Kidney epithelial cell (primary cell): ENCODE measurements around the gene SNX32. TPM values are rescaled to one million over a fixed set of nuclear protein-coding genes. Genes with fewer than 3 reads are reported as not detected.
A peak's percentile ranks its signal among the peaks of the same experiment; 100 is the strongest.

ENCODE experiments used
- DNase-seq: peaks from one replicate; pipeline ENCODE4 v3.0.0-alpha.2; 2010; ENCODE audit warnings: low read depth
- H3K27me3 ChIP-seq: 2 replicates; pipeline ENCODE4 v1.6.0; 2011; ENCODE audit warnings: low read length; ENCODE audit not compliant: control insufficient read depth, insufficient read depth
- H3K36me3 ChIP-seq: 2 replicates; pipeline ENCODE4 v1.5.1; 2011; ENCODE audit warnings: low read length; ENCODE audit not compliant: control insufficient read depth, insufficient read depth
- H3K4me3 ChIP-seq: 2 replicates; pipeline ENCODE4 v1.5.1; 2011; ENCODE audit warnings: low read depth, mild to moderate bottlenecking, control low read depth, low read length
- CTCF ChIP-seq: IDR thresholded peaks from 2 replicates; pipeline ENCODE4 v1.5.1; 2011; ENCODE audit warnings: mild to moderate bottlenecking, moderate library complexity, low read length, control low read depth, inconsistent platforms; ENCODE audit not compliant: insufficient read depth, poor library complexity, severe bottlenecking
- total RNA-seq: library from RNA; depleted of rRNA; stranded (reverse); fragments of >200 nt; gene quantifications from 2 replicates; pipeline ENCODE4 v1.2.3, GENCODE V29; 2015

The SNX32 gene
- 1.4 and 1.9 TPM in 2 replicates for total RNA-seq

- DNase-seq = peak; percentile 48
- TF ChIP-seq CTCF = no peak
- Histone ChIP-seq H3K4me3 (peak within 1 kb of the TSS; percentile 53), H3K27me3 (peaks cover 17% of the 10 kb centered on the region), H3K36me3 (no peaks in the 10 kb centered on the region)
Measured at GRCh38 chr11:65833297-65834030, at the start of gene SNX32. Gene SNX32 (plus strand): TSS chr11:65833963. CDS start chr11:65834066, 103 bp downstream.

- DNase-seq = no peak
- Histone ChIP-seq H3K27me3 (peaks cover 36% of the 10 kb centered on the region), H3K4me3 (no peak overlapping the region), H3K36me3 (no peaks in the 10 kb centered on the region)
- no peak for TF ChIP-seq CTCF
Measured at GRCh38 chr11:65785319-65786007, 48.3 kb upstream of the SNX32 start.

- H3K4me3 ChIP-seq = no peak overlapping the region
Measured at GRCh38 chr11:65786008-65786785, 47.6 kb upstream of the SNX32 start.

GRCh38 chr11:65786786-65787636 lies 46.8 kb upstream of the SNX32 start, which contains the start of gene OVOL1:
Gene OVOL1 (plus strand): TSS chr11:65787063. CDS start chr11:65787374, 311 bp downstream.
- Histone ChIP-seq H3K27me3 (peaks cover 39% of the 10 kb centered on the region), H3K4me3 (peak within 1 kb of the TSS; percentile 16), H3K36me3 (no peaks in the 10 kb centered on the region)
- TF ChIP-seq CTCF = no peak
- DNase-seq = no peak

More at GRCh38 chr11:65786008-65786785, 47.6 kb upstream of the SNX32 start:
- DNase-seq = no peak
- TF ChIP-seq CTCF = no peak
- no peaks in the 10 kb centered on the region for H3K36me3 ChIP-seq
- peaks cover 36% of the 10 kb centered on the region for H3K27me3 ChIP-seq
